H9 (cell line): Measurements from ENCODE around the gene FKBP8. TPM values are rescaled to one million over a fixed set of nuclear protein-coding genes. Genes with fewer than 3 reads are reported as not detected.
"Not testable (repeated sequence)": the region's sequence is repeated elsewhere in the genome, so short reads cannot be mapped to it uniquely, and the experiment has no call there.

Experiments used
- DNase-seq: peaks from one replicate; pipeline ENCODE4 v3.0.0-alpha.2; 2017
- H2AFZ ChIP-seq: one replicate; pipeline ENCODE4 v1.6.1; 2013; ENCODE audit warnings: mild to moderate bottlenecking, low read length, control low read depth, moderate library complexity
- H2AK5ac ChIP-seq: 2 replicates; pipeline ENCODE4 v1.6.1; 2013; ENCODE audit warnings: low read length, control low read depth, mixed read lengths; ENCODE audit not compliant: insufficient read length
- H2BK120ac ChIP-seq: one replicate; pipeline ENCODE4 v1.6.1; 2013; ENCODE audit warnings: low read depth, mild to moderate bottlenecking, low read length, control low read depth, inconsistent platforms; ENCODE audit not compliant: poor library complexity, severe bottlenecking
- H2BK12ac ChIP-seq: 2 replicates; pipeline ENCODE4 v1.6.1; 2013; ENCODE audit warnings: low read length, control low read depth, mixed read lengths, low read depth; ENCODE audit not compliant: insufficient read length
- H2BK15ac ChIP-seq: 2 replicates; pipeline ENCODE4 v1.6.1; 2013; ENCODE audit warnings: low read depth, low read length, control low read depth
- H2BK20ac ChIP-seq: one replicate; pipeline ENCODE4 v1.6.1; 2013; ENCODE audit warnings: low read depth, mild to moderate bottlenecking, low read length, control low read depth, inconsistent platforms; ENCODE audit not compliant: poor library complexity, severe bottlenecking
- H2BK5ac ChIP-seq: 2 replicates; pipeline ENCODE4 v1.6.1; 2013; ENCODE audit warnings: low read length, control low read depth, mixed read lengths; ENCODE audit not compliant: insufficient read length
- H3K14ac ChIP-seq: 2 replicates; pipeline ENCODE4 v1.6.1; 2013; ENCODE audit warnings: low read length, control low read depth; ENCODE audit not compliant: insufficient read depth
- H3K18ac ChIP-seq: 2 replicates; pipeline ENCODE4 v1.6.1; 2013; ENCODE audit warnings: low read depth, mild to moderate bottlenecking, mixed read lengths, low read length, control low read depth; ENCODE audit not compliant: insufficient read length
- H3K23ac ChIP-seq: 2 replicates; pipeline ENCODE4 v1.6.1; 2013; ENCODE audit warnings: low read length, control low read depth, mixed read lengths, low read depth; ENCODE audit not compliant: insufficient read length
- H3K23me2 ChIP-seq: 2 replicates; pipeline ENCODE4 v1.6.1; 2013; ENCODE audit warnings: low read depth, mild to moderate bottlenecking, mixed read lengths, low read length, control low read depth; ENCODE audit not compliant: insufficient read length, poor library complexity, severe bottlenecking
- H3K27ac ChIP-seq: 2 replicates; pipeline ENCODE4 v1.5.1; 2013; ENCODE audit warnings: low read length, control low read depth, mixed read lengths, low read depth; ENCODE audit not compliant: insufficient read length
- H3K27me3 ChIP-seq: 2 replicates; pipeline ENCODE4 v1.6.1; 2013; ENCODE audit warnings: low read length, control low read depth, inconsistent platforms; ENCODE audit not compliant: insufficient read depth
- H3K4ac ChIP-seq: 2 replicates; pipeline ENCODE4 v1.6.1; 2013; ENCODE audit warnings: low read depth, mild to moderate bottlenecking, control low read depth, inconsistent platforms, low read length, moderate library complexity
- H3K4me1 ChIP-seq: 2 replicates; pipeline ENCODE4 v1.6.1; 2013; ENCODE audit warnings: low read length, control low read depth, inconsistent platforms; ENCODE audit not compliant: insufficient read depth
- H3K4me2 ChIP-seq: 2 replicates; pipeline ENCODE4 v1.6.1; 2013; ENCODE audit warnings: low read length, control low read depth, mixed read lengths; ENCODE audit not compliant: insufficient read length, insufficient read depth
- H3K56ac ChIP-seq: 2 replicates; pipeline ENCODE4 v1.6.1; 2013; ENCODE audit warnings: low read depth, mild to moderate bottlenecking, mixed read lengths, low read length, control low read depth; ENCODE audit not compliant: insufficient read length
- H3K79me1 ChIP-seq: 2 replicates; pipeline ENCODE4 v1.6.1; 2013; ENCODE audit warnings: low read depth, mild to moderate bottlenecking, moderate library complexity, low read length, control low read depth, inconsistent platforms; ENCODE audit not compliant: insufficient read depth, poor library complexity, severe bottlenecking
- H3K79me2 ChIP-seq: 2 replicates; pipeline ENCODE4 v1.6.1; 2013; ENCODE audit warnings: low read length, control low read depth, inconsistent platforms; ENCODE audit not compliant: insufficient read depth
- H3K9ac ChIP-seq: 2 replicates; pipeline ENCODE4 v1.6.1; 2013; ENCODE audit warnings: low read length, control low read depth, mixed read lengths; ENCODE audit not compliant: insufficient read length; ENCODE audit errors: extremely low read depth
- H3K9me3 ChIP-seq: one replicate; pipeline ENCODE4 v1.6.1; 2013; ENCODE audit warnings: low read depth, low read length, inconsistent platforms; ENCODE audit not compliant: control insufficient read depth
- H3T11ph ChIP-seq: one replicate; pipeline ENCODE4 v1.6.1; 2013; ENCODE audit warnings: mild to moderate bottlenecking, low read length, control low read depth, inconsistent platforms
- H4K20me1 ChIP-seq: one replicate; pipeline ENCODE4 v1.6.1; 2013; ENCODE audit not compliant: control insufficient read depth, insufficient read length, insufficient read depth
- H4K5ac ChIP-seq: 2 replicates; pipeline ENCODE4 v1.6.1; 2013; ENCODE audit warnings: low read depth, mild to moderate bottlenecking, mixed read lengths, low read length, control low read depth; ENCODE audit not compliant: insufficient read length
- H4K8ac ChIP-seq: replicated peaks from 2 replicates; pipeline ENCODE4 v1.6.1; 2013; ENCODE audit warnings: low read length, control low read depth, mixed read lengths, low read depth; ENCODE audit not compliant: insufficient read length
- H4K91ac ChIP-seq: 2 replicates; pipeline ENCODE4 v1.6.1; 2013; ENCODE audit warnings: low read depth, mild to moderate bottlenecking, moderate library complexity, mixed read lengths, low read length, control low read depth; ENCODE audit not compliant: insufficient read length
- H3K27ac Mint-ChIP-seq, 3 experiments: 2 replicates in 2 of 3; 3 replicates in 1 of 3; pipeline ENCODE4 v1.8.0; 2020 to 2021; ENCODE audit warnings: mixed read lengths in 3 of 3, mild to moderate bottlenecking in 1 of 3, moderate library complexity in 1 of 3
- H3K27me3 Mint-ChIP-seq: 2 replicates; pipeline ENCODE4 v1.8.0; 2021; ENCODE audit warnings: low read depth, mild to moderate bottlenecking, moderate library complexity, mixed read lengths
- H3K36me3 Mint-ChIP-seq, 3 experiments: 2 replicates in 2 of 3; 3 replicates in 1 of 3; pipeline ENCODE4 v1.8.0; 2020 to 2021; ENCODE audit warnings: low read depth in 3 of 3, mixed read lengths in 3 of 3; ENCODE audit not compliant: insufficient read depth in 1 of 3
- H3K4me1 Mint-ChIP-seq, 2 experiments: 2 replicates each; pipeline ENCODE4 v1.8.0; 2020; ENCODE audit warnings: mixed read lengths in 2 of 2
- H3K4me3 Mint-ChIP-seq, 2 experiments: 2 replicates in 1 of 2; 3 replicates in 1 of 2; pipeline ENCODE4 v1.8.0; 2020 to 2021; ENCODE audit warnings: mild to moderate bottlenecking in 2 of 2, mixed read lengths in 2 of 2, moderate library complexity in 1 of 2
- H3K9me3 Mint-ChIP-seq, 2 experiments: 2 replicates in 1 of 2; 3 replicates in 1 of 2; pipeline ENCODE4 v1.8.0; 2020; ENCODE audit warnings: mild to moderate bottlenecking in 2 of 2, mixed read lengths in 2 of 2, moderate library complexity in 1 of 2
- WGBS: extraction: QIAGEN DNeasy Blood & Tissue Kit; methylation state at CpG from one replicate; pipeline ENCODE4 v1.1.7; 2013; ENCODE audit warnings: missing lambda C conversion rate, low lambda C conversion rate, mixed read lengths; ENCODE audit not compliant: insufficient read length; ENCODE audit errors: extremely low coverage; 5-methylcytosine and 5-hydroxymethylcytosine counted together
- total RNA-seq: library from RNA; stranded (reverse); gene quantifications from 2 replicates; pipeline ENCODE4 v1.2.1, GENCODE V29; 2021

Gene FKBP8
- total RNA-seq, 1 experiment from 2014 or later = 308 TPM

DNA sequence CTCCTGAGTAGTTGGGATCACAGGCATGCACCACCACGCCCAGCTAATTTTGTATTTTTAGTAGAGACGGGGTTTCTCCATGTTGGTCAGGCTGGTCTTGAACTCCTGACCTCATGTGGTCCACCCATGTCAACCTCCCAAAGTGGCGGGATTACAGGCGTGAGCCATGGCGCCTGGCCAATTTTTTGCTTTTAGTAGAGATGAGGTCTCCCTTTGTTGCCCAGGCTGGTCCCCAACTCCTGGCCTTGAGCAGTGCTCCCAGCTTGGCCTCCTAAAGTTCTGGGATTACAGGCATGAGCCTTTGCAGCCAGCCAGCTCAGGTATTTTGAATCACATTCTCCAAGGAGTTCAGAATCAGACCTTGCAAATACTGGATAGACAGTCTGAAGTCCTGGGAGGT lies 49.4 kb upstream of the FKBP8 start:
- H3K9ac ChIP-seq, H3K27ac ChIP-seq, H2BK12ac ChIP-seq, H3K4ac ChIP-seq, H3T11ph ChIP-seq, H3K79me1 ChIP-seq, H2AK5ac ChIP-seq, H3K9me3 Mint-ChIP-seq, DNase-seq, H3K4me1 ChIP-seq, H2BK20ac ChIP-seq, H2BK120ac ChIP-seq, H4K91ac ChIP-seq, H3K18ac ChIP-seq, H2BK5ac ChIP-seq, H4K20me1 ChIP-seq, H3K9me3 ChIP-seq, H2AFZ ChIP-seq, H2BK15ac ChIP-seq, H4K8ac ChIP-seq, H3K79me2 ChIP-seq, H3K27ac Mint-ChIP-seq, H3K56ac ChIP-seq, H3K27me3 ChIP-seq, H4K5ac ChIP-seq, H3K4me2 ChIP-seq, H3K23ac ChIP-seq, H3K14ac ChIP-seq: not testable (repeated sequence)
- peak overlapping the region in 1 of 2 experiments; percentile 77; a peak in 3 of 5 replicates for H3K4me3 Mint-ChIP-seq
- no CpG with 5 or more reads among the region's 5 CpGs for whole genome bisulfite sequencing
- peaks cover 47 to 52% of the 10 kb centered on the region in 2 experiments for H3K4me1 Mint-ChIP-seq
- H3K23me2 ChIP-seq = peaks cover 28% of the 10 kb centered on the region
- H3K36me3 Mint-ChIP-seq = peaks cover 3 to 16% (median 5%) of the 10 kb centered on the region in 3 experiments; a peak in 5 of 7 replicates
- H3K27me3 Mint-ChIP-seq = peaks cover 11% of the 10 kb centered on the region
